KMS-11 (cell line): ENCODE measurements around the gene C4orf46.
A peak's percentile ranks its signal among the peaks of the same experiment; 100 is the strongest.

Experiments
- H2AFZ ChIP-seq: fragments of 200-600 bp; sonication (generic); 2 replicates; pipeline ENCODE4 v1.6.1; 2016; ENCODE audit warnings: antibody characterized with exemption, mixed run types, low read depth
- H3K27ac ChIP-seq: fragments of 200-600 bp; sonication (generic); 2 replicates; pipeline ENCODE4 v1.6.1; 2016; ENCODE audit warnings: mild to moderate bottlenecking, mixed run types
- H3K27me3 ChIP-seq: fragments of 200-600 bp; sonication (generic); 2 replicates; pipeline ENCODE4 v1.6.1; 2017; ENCODE audit warnings: mild to moderate bottlenecking, low read depth, mixed run types, moderate library complexity; ENCODE audit not compliant: insufficient read depth
- H3K36me3 ChIP-seq: fragments of 200-600 bp; sonication (generic); 2 replicates; pipeline ENCODE4 v1.6.1; 2017; ENCODE audit warnings: mild to moderate bottlenecking, mixed run types; ENCODE audit not compliant: insufficient read depth
- H3K4me1 ChIP-seq: fragments of 200-600 bp; sonication (generic); 2 replicates; pipeline ENCODE4 v1.6.1; 2016; ENCODE audit warnings: mild to moderate bottlenecking, low read depth, mixed run types; ENCODE audit not compliant: poor library complexity, severe bottlenecking
- H3K4me2 ChIP-seq: fragments of 200-600 bp; sonication (generic); 2 replicates; pipeline ENCODE4 v1.7.0; 2016; ENCODE audit warnings: mild to moderate bottlenecking, mixed run types
- H3K4me3 ChIP-seq: fragments of 200-600 bp; sonication (generic); IDR thresholded peaks from 2 replicates; pipeline ENCODE4 v1.6.1; 2017; ENCODE audit warnings: low read depth, low read length, mixed read lengths; ENCODE audit not compliant: insufficient read depth
- H3K79me2 ChIP-seq: fragments of 200-600 bp; sonication (generic); 2 replicates; pipeline ENCODE4 v1.6.1; 2016; ENCODE audit warnings: low read depth, mixed run types; ENCODE audit not compliant: insufficient read depth
- H3K9ac ChIP-seq: fragments of 200-600 bp; sonication (generic); 2 replicates; pipeline ENCODE4 v1.6.1; 2016; ENCODE audit warnings: mild to moderate bottlenecking, mixed run types
- H4K20me1 ChIP-seq: fragments of 200-600 bp; sonication (generic); 2 replicates; pipeline ENCODE4 v1.6.1; 2016; ENCODE audit warnings: mild to moderate bottlenecking, mixed run types; ENCODE audit not compliant: insufficient read depth
- TF ChIP-seq, protein P1 (sequence below): fragments of 200-600 bp; sonication (generic); conservative IDR thresholded peaks from 2 replicates; pipeline ENCODE4 v1.6.1; 2017; ENCODE audit warnings: low read depth, mild to moderate bottlenecking, antibody characterized with exemption, low read length, moderate library complexity, mixed read lengths

The C4orf46 gene

DNA sequence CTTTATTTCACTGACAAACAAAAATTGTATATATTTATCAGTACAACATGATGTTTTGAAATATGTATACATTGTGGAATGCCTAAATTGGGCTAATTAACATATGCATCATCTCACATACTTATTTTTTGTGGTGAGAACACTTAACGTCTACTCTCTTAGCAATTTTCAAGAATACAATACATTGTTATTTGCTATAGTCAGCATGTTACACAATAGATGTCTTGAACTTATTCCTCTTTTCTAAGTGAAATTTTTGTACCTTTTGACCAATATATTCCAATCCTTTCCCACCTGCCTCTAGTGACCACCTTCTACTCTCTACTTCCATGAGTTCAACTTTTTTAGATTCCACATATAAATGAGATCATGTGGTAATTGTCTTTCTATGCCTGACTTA lies 35.1 kb downstream of the C4orf46 start:
- Histone ChIP-seq H3K27me3 (no peaks in the 10 kb centered on the region), H4K20me1 (no peaks in the 10 kb centered on the region), H3K9ac (no peak overlapping the region), H3K4me1 (no peaks in the 10 kb centered on the region), H3K36me3 (no peaks in the 10 kb centered on the region), H3K79me2 (no peaks in the 10 kb centered on the region), H3K27ac (no peak overlapping the region), H3K4me3 (no peak overlapping the region), H2AFZ (no peak overlapping the region), H3K4me2 (no peak overlapping the region)
- TF ChIP-seq, protein P1, sequence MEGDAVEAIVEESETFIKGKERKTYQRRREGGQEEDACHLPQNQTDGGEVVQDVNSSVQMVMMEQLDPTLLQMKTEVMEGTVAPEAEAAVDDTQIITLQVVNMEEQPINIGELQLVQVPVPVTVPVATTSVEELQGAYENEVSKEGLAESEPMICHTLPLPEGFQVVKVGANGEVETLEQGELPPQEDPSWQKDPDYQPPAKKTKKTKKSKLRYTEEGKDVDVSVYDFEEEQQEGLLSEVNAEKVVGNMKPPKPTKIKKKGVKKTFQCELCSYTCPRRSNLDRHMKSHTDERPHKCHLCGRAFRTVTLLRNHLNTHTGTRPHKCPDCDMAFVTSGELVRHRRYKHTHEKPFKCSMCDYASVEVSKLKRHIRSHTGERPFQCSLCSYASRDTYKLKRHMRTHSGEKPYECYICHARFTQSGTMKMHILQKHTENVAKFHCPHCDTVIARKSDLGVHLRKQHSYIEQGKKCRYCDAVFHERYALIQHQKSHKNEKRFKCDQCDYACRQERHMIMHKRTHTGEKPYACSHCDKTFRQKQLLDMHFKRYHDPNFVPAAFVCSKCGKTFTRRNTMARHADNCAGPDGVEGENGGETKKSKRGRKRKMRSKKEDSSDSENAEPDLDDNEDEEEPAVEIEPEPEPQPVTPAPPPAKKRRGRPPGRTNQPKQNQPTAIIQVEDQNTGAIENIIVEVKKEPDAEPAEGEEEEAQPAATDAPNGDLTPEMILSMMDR, result no peak

DNA sequence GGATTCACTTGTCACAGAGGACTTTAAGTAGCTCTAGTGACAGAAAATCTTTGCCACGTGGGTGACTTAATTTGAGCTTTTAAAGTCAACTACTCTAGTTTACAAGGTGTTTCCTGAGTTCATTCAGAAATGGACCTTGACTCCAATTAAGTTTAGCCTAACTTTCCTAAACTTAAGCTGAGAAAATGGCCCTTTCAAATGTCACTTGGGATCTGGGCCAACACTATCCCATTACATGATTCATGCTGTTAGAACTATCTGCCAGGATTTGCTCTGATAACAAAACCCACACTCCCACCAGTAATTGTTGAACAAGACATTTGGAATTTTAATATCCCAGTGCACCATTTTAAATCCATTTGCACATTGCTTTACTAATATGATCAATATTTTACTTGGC lies 40.8 kb downstream of the C4orf46 start:
- Histone ChIP-seq H3K27ac (no peak overlapping the region), H3K36me3 (no peaks in the 10 kb centered on the region), H3K4me1 (no peaks in the 10 kb centered on the region), H2AFZ (no peak overlapping the region), H3K79me2 (no peaks in the 10 kb centered on the region), H3K27me3 (no peaks in the 10 kb centered on the region), H3K9ac (no peak overlapping the region), H4K20me1 (no peaks in the 10 kb centered on the region), H3K4me2 (no peak overlapping the region), H3K4me3 (no peak overlapping the region)
- TF ChIP-seq, protein P1, result no peak

DNA sequence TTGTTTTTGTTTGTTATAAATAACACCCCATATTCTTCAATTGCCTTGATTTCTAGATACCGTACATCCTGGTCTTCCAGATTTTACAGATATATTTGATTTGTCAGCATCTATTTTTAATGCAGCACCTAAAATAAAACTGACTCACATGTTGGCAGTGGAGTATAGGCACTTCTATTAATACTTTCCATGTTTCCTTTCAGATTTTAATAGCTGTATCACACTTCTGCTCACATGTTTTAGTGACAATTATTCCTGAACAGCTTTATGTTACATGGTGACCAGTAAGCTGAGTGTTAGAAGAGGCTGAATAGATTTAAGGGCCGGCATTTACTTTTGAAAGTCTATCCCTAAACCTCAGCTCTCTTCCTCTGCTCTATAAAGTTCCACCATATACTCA lies 46.1 kb downstream of the C4orf46 start:
- Histone ChIP-seq H4K20me1 (no peaks in the 10 kb centered on the region), H2AFZ (no peak overlapping the region), H3K79me2 (no peaks in the 10 kb centered on the region), H3K4me3 (no peak overlapping the region), H3K9ac (no peak overlapping the region), H3K4me2 (no peak overlapping the region), H3K36me3 (no peaks in the 10 kb centered on the region), H3K4me1 (no peaks in the 10 kb centered on the region), H3K27ac (no peak overlapping the region), H3K27me3 (no peaks in the 10 kb centered on the region)
- TF ChIP-seq, protein P1, result no peak

DNA sequence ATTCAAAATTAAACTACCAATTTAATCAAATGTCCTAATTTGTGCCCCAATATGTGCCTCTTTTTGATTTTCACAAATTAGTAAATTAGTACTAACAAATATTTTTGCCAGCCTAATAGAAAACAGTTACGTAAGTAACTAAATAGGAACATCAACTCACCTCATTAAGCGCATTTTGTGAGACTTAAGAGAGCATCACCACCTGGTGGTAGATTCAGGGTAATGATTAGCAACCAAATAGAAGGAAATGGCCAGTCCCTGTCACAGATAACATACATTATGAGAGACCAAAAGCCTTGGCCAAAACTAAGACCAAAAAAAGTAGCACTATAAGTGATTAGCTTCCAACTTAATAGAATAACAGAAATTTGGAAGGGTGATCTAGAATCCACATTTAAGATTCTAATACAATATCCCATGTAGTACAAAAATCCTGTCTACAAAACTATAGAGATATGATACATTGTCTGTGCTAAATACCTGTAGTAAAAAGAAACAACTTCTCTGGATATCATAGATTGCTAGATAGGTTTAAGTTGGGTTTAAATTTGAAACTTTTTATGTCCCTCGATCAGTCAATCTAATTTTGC lies 46.7 kb downstream of the C4orf46 start:
- H3K27me3 ChIP-seq, result no peaks in the 10 kb centered on the region
- no peak overlapping the region for H2AFZ ChIP-seq
- no peaks in the 10 kb centered on the region for H3K79me2 ChIP-seq
- H3K4me2 ChIP-seq, result no peak overlapping the region
- TF ChIP-seq, protein P1, result peak; percentile 84
- no peaks in the 10 kb centered on the region for H3K36me3 ChIP-seq
- no peaks in the 10 kb centered on the region for H4K20me1 ChIP-seq
- H3K9ac ChIP-seq, result no peak overlapping the region
- no peak overlapping the region for H3K4me3 ChIP-seq
- H3K27ac ChIP-seq, result no peak overlapping the region
- no peaks in the 10 kb centered on the region for H3K4me1 ChIP-seq
